HepG2 (cell line): ENCODE measurements around the gene RILP. TPM values are rescaled to one million over a fixed set of nuclear protein-coding genes. Genes with fewer than 3 reads are reported as not detected.

Source experiments
- CENPX ChIP-seq: sonication (generic); formaldehyde crosslinking; IDR thresholded peaks from 2 replicates; pipeline ENCODE4 v1.9.0; 2021; ENCODE audit warnings: mild to moderate bottlenecking, missing genetic modification reagents, moderate library complexity
- CHD2 ChIP-seq: IDR thresholded peaks from 2 replicates; pipeline ENCODE4 v1.6.1; 2011; ENCODE audit warnings: low read depth, low read length, improper control_type of control experiment
- EED ChIP-seq: sonication (generic); formaldehyde crosslinking; IDR thresholded peaks from 2 replicates; pipeline ENCODE4 v1.5.0; 2020; ENCODE audit warnings: mild to moderate bottlenecking, missing genetic modification reagents
- ERF ChIP-seq: IDR thresholded peaks from 2 replicates; pipeline ENCODE4 v1.6.1; 2018; ENCODE audit warnings: missing biosample characterization, missing genetic modification reagents
- GABPB1 ChIP-seq: IDR thresholded peaks from 2 replicates; pipeline ENCODE4 v1.6.1; 2016; ENCODE audit warnings: mild to moderate bottlenecking, missing genetic modification reagents, moderate library complexity, missing compliant biosample characterization
- MED8 ChIP-seq: sonication (generic); formaldehyde crosslinking; IDR thresholded peaks from 2 replicates; pipeline ENCODE4 v1.8.1; 2023; ENCODE audit warnings: mild to moderate bottlenecking, missing genetic modification reagents; ENCODE audit not compliant: insufficient replicate concordance
- PHB2 ChIP-seq: fragments of 450-650 bp; IDR thresholded peaks from 2 replicates; pipeline ENCODE4 v1.6.1; 2018; ENCODE audit not compliant: partially characterized antibody
- SP5 ChIP-seq: IDR thresholded peaks from 2 replicates; pipeline ENCODE4 v1.6.1; 2016; ENCODE audit warnings: low read depth, borderline replicate concordance
- WIZ ChIP-seq: sonication (generic); formaldehyde crosslinking; IDR thresholded peaks from 2 replicates; pipeline ENCODE4 v1.5.1; 2020; ENCODE audit warnings: mild to moderate bottlenecking, missing genetic modification reagents
- XBP1 ChIP-seq: sonication (generic); formaldehyde crosslinking; IDR thresholded peaks from 2 replicates; pipeline ENCODE4 v1.5.0; 2020; ENCODE audit warnings: missing genetic modification reagents
- ZFY ChIP-seq: sonication (generic); formaldehyde crosslinking; IDR thresholded peaks from 2 replicates; pipeline ENCODE4 v1.4.0; 2020; ENCODE audit warnings: missing genetic modification reagents
- ZNF10 ChIP-seq: sonication (generic); formaldehyde crosslinking; IDR thresholded peaks from 2 replicates; pipeline ENCODE4 v1.4.0; 2020; ENCODE audit warnings: mild to moderate bottlenecking, low read depth, missing genetic modification reagents, borderline replicate concordance
- ZNF234 ChIP-seq: sonication (generic); formaldehyde crosslinking; conservative IDR thresholded peaks from 2 replicates; pipeline ENCODE4 v1.5.1; 2020; ENCODE audit warnings: mild to moderate bottlenecking, missing genetic modification reagents
- ZNF441 ChIP-seq: sonication (generic); formaldehyde crosslinking; IDR thresholded peaks from 2 replicates; pipeline ENCODE4 v1.7.0; 2021; ENCODE audit warnings: missing genetic modification reagents, borderline replicate concordance
- ZNF619 ChIP-seq: sonication (generic); formaldehyde crosslinking; IDR thresholded peaks from 2 replicates; pipeline ENCODE4 v1.4.0; 2020; ENCODE audit warnings: mild to moderate bottlenecking, missing genetic modification reagents
- ZNF629 ChIP-seq: sonication (generic); formaldehyde crosslinking; conservative IDR thresholded peaks from 2 replicates; pipeline ENCODE4 v1.5.0; 2020; ENCODE audit warnings: missing genetic modification reagents
- ZNF709 ChIP-seq: sonication (generic); formaldehyde crosslinking; IDR thresholded peaks from 2 replicates; pipeline ENCODE4 v1.5.0; 2020; ENCODE audit warnings: mild to moderate bottlenecking, missing genetic modification reagents
- ZSCAN25 ChIP-seq: sonication (generic); formaldehyde crosslinking; IDR thresholded peaks from 2 replicates; pipeline ENCODE4 v1.8.0; 2022; ENCODE audit warnings: mild to moderate bottlenecking, missing genetic modification reagents
- polyA plus RNA-seq, 8 experiments: library from polyadenylated mRNA; depleted of rRNA in 3 of 8; stranded (reverse) in 7 of 8; unstranded in 1 of 8; fragments of >200 nt; fragmentation: Illumina TruSeq in 4 of 8; extraction: Trizol in 4 of 8; gene quantifications; 2 replicates each; pipeline versions ENCODE4 v1.2.1 to v1.2.3, GENCODE V29; 2011 to 2016; ENCODE audit warnings: low read depth in 4 of 8, missing spikeins in 1 of 8, mixed read lengths in 1 of 8; ENCODE audit not compliant: insufficient read depth in 1 of 8
- total RNA-seq, 5 experiments: library from RNA; depleted of rRNA; stranded (reverse); fragments of >200 nt; fragmentation: Illumina TruSeq; extraction: Trizol; gene quantifications; 2 replicates each; pipeline ENCODE4 v1.2.3, GENCODE V29; 2016; ENCODE audit warnings: low read depth in 1 of 5
- TF ChIP-seq, protein P1 (sequence below): sonication (generic); formaldehyde crosslinking; IDR thresholded peaks from 2 replicates; pipeline ENCODE4 v1.5.0; 2020; ENCODE audit warnings: missing genetic modification reagents, mild to moderate bottlenecking, borderline replicate concordance
- TF ChIP-seq, protein P2 (sequence below): sonication (generic); formaldehyde crosslinking; IDR thresholded peaks from 2 replicates; pipeline ENCODE4 v1.5.0; 2020; ENCODE audit warnings: missing genetic modification reagents
- TF ChIP-seq, protein P3 (sequence below): sonication (generic); formaldehyde crosslinking; IDR thresholded peaks from 2 replicates; pipeline ENCODE4 v1.4.0; 2020; ENCODE audit warnings: low read depth, missing genetic modification reagents
- TF ChIP-seq, protein P4 (sequence below): sonication (generic); formaldehyde crosslinking; IDR thresholded peaks from 2 replicates; pipeline ENCODE4 v1.5.0; 2020; ENCODE audit warnings: missing genetic modification reagents, mild to moderate bottlenecking, borderline replicate concordance

RILP gene
- total and polyA plus RNA-seq, 2 of the 13 experiments (the other 11 are each of a cell fraction or from before 2014, with no cell fraction given) = 6.6 to 8.1 TPM

DNA sequence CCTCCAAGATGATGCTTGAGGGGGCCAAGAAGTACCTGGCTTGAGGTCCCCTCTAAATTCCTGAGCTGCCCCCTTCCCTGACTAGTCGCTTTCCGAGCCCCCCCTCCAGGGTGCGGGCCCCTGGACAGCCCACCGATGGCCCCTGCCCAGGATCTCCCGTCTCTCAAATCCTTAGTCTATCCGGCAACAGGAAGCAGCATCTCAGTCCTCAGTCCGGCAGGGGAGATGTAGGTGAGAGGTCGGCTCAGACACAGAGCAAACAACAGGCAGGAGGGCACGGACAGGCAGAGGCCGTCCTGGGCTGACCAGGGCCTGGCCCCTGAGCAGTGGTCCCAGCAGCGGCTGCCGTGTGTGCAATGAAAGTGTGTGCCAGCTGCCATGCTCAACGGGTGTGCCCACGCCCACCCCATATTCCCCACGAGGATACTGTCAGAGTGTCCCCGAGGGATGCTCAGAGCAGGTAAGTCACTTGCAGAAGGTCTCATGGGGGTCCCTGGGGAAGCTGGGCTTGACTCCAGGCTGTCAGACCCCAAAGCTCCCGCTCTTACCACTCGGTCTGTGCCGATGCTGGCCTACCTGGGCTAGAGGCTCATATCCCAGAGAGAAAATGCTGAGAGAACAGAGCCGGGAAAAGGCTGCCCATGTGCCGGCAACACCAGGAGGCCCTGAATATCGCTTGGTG lies 28.3 kb downstream of the RILP start (continued):
- TF ChIP-seq GABPB1 (CRISPR knock-in tag) (peak; percentile 33; the same call in 1 of the 2 replicates), ZSCAN25 (CRISPR knock-in tag) (0 out of 2 replicates have a peak, but pooled peaks have one; percentile 39), CHD2 (no peak), XBP1 (CRISPR knock-in tag) (no peak), ZNF619 (CRISPR knock-in tag) (no peak), ERF (0 out of 2 replicates have a peak, but pooled peaks have one; percentile 29), PHB2 (no peak), EED (CRISPR knock-in tag) (no peak), SP5 (CRISPR knock-in tag) (no peak), ZNF709 (CRISPR knock-in tag) (no peak), ZNF629 (no peak), ZNF234 (CRISPR knock-in tag) (no peak), ZFY (peak; percentile 50), CENPX (CRISPR knock-in tag) (no peak), ZNF10 (CRISPR knock-in tag) (no peak), MED8 (no peak), WIZ (CRISPR knock-in tag) (no peak), ZNF441 (CRISPR knock-in tag) (no peak)
- TF ChIP-seq, protein P1, sequence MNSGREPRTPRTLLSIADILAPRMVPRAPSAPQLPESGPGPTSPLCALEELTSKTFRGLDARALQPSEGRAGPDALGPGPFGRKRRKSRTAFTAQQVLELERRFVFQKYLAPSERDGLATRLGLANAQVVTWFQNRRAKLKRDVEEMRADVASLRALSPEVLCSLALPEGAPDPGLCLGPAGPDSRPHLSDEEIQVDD (CRISPR knock-in tag) = no peak
- TF ChIP-seq, protein P2, sequence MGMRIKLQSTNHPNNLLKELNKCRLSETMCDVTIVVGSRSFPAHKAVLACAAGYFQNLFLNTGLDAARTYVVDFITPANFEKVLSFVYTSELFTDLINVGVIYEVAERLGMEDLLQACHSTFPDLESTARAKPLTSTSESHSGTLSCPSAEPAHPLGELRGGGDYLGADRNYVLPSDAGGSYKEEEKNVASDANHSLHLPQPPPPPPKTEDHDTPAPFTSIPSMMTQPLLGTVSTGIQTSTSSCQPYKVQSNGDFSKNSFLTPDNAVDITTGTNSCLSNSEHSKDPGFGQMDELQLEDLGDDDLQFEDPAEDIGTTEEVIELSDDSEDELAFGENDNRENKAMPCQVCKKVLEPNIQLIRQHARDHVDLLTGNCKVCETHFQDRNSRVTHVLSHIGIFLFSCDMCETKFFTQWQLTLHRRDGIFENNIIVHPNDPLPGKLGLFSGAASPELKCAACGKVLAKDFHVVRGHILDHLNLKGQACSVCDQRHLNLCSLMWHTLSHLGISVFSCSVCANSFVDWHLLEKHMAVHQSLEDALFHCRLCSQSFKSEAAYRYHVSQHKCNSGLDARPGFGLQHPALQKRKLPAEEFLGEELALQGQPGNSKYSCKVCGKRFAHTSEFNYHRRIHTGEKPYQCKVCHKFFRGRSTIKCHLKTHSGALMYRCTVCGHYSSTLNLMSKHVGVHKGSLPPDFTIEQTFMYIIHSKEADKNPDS (CRISPR knock-in tag) = no peak
- TF ChIP-seq, protein P3, sequence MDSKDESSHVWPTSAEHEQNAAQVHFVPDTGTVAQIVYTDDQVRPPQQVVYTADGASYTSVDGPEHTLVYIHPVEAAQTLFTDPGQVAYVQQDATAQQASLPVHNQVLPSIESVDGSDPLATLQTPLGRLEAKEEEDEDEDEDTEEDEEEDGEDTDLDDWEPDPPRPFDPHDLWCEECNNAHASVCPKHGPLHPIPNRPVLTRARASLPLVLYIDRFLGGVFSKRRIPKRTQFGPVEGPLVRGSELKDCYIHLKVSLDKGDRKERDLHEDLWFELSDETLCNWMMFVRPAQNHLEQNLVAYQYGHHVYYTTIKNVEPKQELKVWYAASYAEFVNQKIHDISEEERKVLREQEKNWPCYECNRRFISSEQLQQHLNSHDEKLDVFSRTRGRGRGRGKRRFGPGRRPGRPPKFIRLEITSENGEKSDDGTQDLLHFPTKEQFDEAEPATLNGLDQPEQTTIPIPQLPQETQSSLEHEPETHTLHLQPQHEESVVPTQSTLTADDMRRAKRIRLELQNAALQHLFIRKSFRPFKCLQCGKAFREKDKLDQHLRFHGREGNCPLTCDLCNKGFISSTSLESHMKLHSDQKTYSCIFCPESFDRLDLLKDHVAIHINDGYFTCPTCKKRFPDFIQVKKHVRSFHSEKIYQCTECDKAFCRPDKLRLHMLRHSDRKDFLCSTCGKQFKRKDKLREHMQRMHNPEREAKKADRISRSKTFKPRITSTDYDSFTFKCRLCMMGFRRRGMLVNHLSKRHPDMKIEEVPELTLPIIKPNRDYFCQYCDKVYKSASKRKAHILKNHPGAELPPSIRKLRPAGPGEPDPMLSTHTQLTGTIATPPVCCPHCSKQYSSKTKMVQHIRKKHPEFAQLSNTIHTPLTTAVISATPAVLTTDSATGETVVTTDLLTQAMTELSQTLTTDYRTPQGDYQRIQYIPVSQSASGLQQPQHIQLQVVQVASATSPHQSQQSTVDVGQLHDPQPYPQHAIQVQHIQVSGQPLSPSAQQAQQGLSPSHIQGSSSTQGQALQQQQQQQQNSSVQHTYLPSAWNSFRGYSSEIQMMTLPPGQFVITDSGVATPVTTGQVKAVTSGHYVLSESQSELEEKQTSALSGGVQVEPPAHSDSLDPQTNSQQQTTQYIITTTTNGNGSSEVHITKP (CRISPR knock-in tag) = no peak
- TF ChIP-seq, protein P4, sequence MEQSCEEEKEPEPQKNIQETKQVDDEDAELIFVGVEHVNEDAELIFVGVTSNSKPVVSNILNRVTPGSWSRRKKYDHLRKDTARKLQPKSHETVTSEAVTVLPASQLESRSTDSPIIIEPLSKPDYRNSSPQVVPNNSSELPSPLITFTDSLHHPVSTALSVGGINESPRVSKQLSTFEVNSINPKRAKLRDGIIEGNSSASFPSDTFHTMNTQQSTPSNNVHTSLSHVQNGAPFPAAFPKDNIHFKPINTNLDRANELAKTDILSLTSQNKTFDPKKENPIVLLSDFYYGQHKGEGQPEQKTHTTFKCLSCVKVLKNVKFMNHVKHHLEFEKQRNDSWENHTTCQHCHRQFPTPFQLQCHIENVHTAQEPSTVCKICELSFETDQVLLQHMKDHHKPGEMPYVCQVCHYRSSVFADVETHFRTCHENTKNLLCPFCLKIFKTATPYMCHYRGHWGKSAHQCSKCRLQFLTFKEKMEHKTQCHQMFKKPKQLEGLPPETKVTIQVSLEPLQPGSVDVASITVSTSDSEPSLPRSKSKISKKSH = no peak
